Mesendoderm (in vitro differentiated cells): ENCODE measurements around the gene GALNT6.

Experiments used
- DNase-seq: peaks from one replicate; pipeline ENCODE4 v3.0.0; 2013
- H2AK5ac ChIP-seq: 2 replicates; pipeline ENCODE4 v1.6.1; 2013; ENCODE audit warnings: low read length, inconsistent platforms
- H2BK120ac ChIP-seq: 2 replicates; pipeline ENCODE4 v1.6.1; 2013; ENCODE audit warnings: low read depth, mild to moderate bottlenecking, low read length, moderate library complexity, mixed read lengths
- H2BK15ac ChIP-seq: replicated peaks from 2 replicates; pipeline ENCODE4 v1.6.1; 2013; ENCODE audit warnings: low read depth, mild to moderate bottlenecking, moderate library complexity
- H2BK5ac ChIP-seq: 2 replicates; pipeline ENCODE4 v1.6.1; 2013; ENCODE audit warnings: low read length, inconsistent platforms
- H3K18ac ChIP-seq: 2 replicates; pipeline ENCODE4 v1.6.1; 2013; ENCODE audit warnings: mild to moderate bottlenecking, low read length, mixed read lengths
- H3K23ac ChIP-seq: one replicate; pipeline ENCODE4 v1.6.1; 2013; ENCODE audit warnings: low read length
- H3K27ac ChIP-seq: 2 replicates; pipeline ENCODE4 v1.5.1; 2013; ENCODE audit warnings: low read depth, mild to moderate bottlenecking, inconsistent platforms, low read length, moderate library complexity
- H3K27me3 ChIP-seq: 2 replicates; pipeline ENCODE4 v1.6.1; 2013; ENCODE audit warnings: low read length, control low read depth, mild to moderate bottlenecking, inconsistent platforms; ENCODE audit not compliant: insufficient read depth, poor library complexity
- H3K36me3 ChIP-seq: 2 replicates; pipeline ENCODE4 v1.6.1; 2013; ENCODE audit warnings: low read length, inconsistent platforms; ENCODE audit not compliant: control insufficient read depth, insufficient read depth
- H3K4ac ChIP-seq: one replicate; pipeline ENCODE4 v1.6.1; 2013; ENCODE audit warnings: low read depth, mild to moderate bottlenecking, low read length, moderate library complexity
- H3K4me1 ChIP-seq: 2 replicates; pipeline ENCODE4 v1.6.1; 2013; ENCODE audit warnings: low read depth, low read length, inconsistent platforms; ENCODE audit not compliant: control insufficient read depth
- H3K4me2 ChIP-seq: 2 replicates; pipeline ENCODE4 v1.6.1; 2013; ENCODE audit warnings: low read length
- H3K4me3 ChIP-seq: 2 replicates; pipeline ENCODE4 v1.5.1; 2013; ENCODE audit warnings: mild to moderate bottlenecking, low read length
- H3K56ac ChIP-seq: one replicate; pipeline ENCODE4 v1.6.1; 2013; ENCODE audit warnings: low read length
- H3K79me1 ChIP-seq: 2 replicates; pipeline ENCODE4 v1.6.1; 2013; ENCODE audit warnings: low read length, inconsistent platforms
- H3K79me2 ChIP-seq: 2 replicates; pipeline ENCODE4 v1.6.1; 2013; ENCODE audit warnings: mild to moderate bottlenecking, low read length; ENCODE audit not compliant: control insufficient read depth, insufficient read depth
- H3K9ac ChIP-seq: 2 replicates; pipeline ENCODE4 v1.6.1; 2013; ENCODE audit warnings: low read length, inconsistent platforms
- H4K5ac ChIP-seq: one replicate; pipeline ENCODE4 v1.6.1; 2013; ENCODE audit warnings: low read length
- H4K8ac ChIP-seq: one replicate; pipeline ENCODE4 v1.6.1; 2013; ENCODE audit warnings: low read depth, mild to moderate bottlenecking, control low read depth, low read length, moderate library complexity
- WGBS: extraction: QIAGEN DNeasy Blood & Tissue Kit; methylation state at CpG from one replicate; pipeline ENCODE4 v1.1.7; 2013; ENCODE audit warnings: low lambda C conversion rate, missing lambda C conversion rate; ENCODE audit not compliant: insufficient coverage; ENCODE audit errors: extremely low coverage; 5-methylcytosine and 5-hydroxymethylcytosine counted together

GALNT6 gene

DNA sequence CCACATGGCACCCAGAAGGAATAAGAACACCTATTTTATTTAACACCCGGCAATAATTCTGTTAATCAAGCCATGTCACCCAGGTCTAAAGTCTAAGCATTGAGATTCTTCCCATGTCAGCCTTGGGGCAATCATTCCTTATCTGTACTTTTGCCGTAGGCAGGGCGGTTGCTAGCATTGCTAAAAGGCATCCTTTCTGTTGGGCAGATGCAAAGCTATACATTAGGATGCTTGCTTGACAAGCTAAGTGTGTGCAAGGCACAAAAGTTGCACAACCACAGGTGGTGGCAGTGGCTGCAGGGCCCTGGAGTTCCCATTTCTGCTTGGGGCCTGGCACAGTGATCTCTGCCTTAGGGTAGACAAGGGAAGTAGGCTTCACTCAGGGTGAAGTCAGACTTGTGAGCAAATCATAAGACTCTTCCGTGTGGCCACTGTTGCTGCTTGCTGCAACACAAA, 12.5 kb upstream of the GALNT6 start:
- no peak overlapping the region for H4K5ac ChIP-seq
- H3K79me2 ChIP-seq, result no peaks in the 10 kb centered on the region
- no peak overlapping the region for H3K23ac ChIP-seq

DNA sequence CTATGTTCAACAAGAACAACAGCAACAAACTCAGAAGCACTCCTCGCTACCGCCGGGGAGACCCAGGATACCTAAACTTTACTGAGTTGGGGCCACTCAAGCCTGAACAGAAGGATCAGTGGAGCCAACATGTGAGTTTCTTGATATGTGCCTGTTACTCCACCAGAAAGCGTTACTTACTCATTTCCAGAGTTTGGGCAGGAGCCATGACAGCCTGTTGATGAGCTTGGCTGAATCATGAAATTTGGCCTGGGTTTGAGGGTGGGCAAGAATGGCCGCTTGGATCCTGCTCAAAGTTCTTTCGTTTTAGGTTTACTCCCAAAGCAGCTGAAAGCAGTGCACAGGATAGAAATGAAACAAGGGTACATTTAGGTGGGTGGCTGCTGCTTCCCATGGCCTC, 12.0 kb upstream of the GALNT6 start:
- H3K4ac ChIP-seq, result no peak overlapping the region
- no peak overlapping the region for H2BK120ac ChIP-seq
- WGBS, result no CpG with 5 or more reads among the region's 6 CpGs
- no peak overlapping the region for H3K18ac ChIP-seq
- H3K27ac ChIP-seq, result no peak overlapping the region
- H2BK5ac ChIP-seq, result no peak overlapping the region
- H4K8ac ChIP-seq, result no peak overlapping the region
- no peaks in the 10 kb centered on the region for H3K36me3 ChIP-seq
- H3K27me3 ChIP-seq, result no peaks in the 10 kb centered on the region
- no peak overlapping the region for H2BK15ac ChIP-seq
- DNase-seq, result no peak
- no peak overlapping the region for H4K5ac ChIP-seq
- no peak overlapping the region for H3K23ac ChIP-seq
- H3K9ac ChIP-seq, result no peak overlapping the region
- H3K79me2 ChIP-seq, result no peaks in the 10 kb centered on the region
- no peaks in the 10 kb centered on the region for H3K4me1 ChIP-seq
- no peak overlapping the region for H3K4me2 ChIP-seq
- no peak overlapping the region for H2AK5ac ChIP-seq
- no peak overlapping the region for H3K4me3 ChIP-seq
- H3K56ac ChIP-seq, result no peak overlapping the region
- no peaks in the 10 kb centered on the region for H3K79me1 ChIP-seq

More for the DNA sequence above, 12.5 kb upstream of the GALNT6 start:
- no peak for DNase-seq
- H3K27ac ChIP-seq, result no peak overlapping the region
- H3K79me1 ChIP-seq, result no peaks in the 10 kb centered on the region
- no peak overlapping the region for H3K4ac ChIP-seq
- H3K56ac ChIP-seq, result no peak overlapping the region
- H2AK5ac ChIP-seq, result no peak overlapping the region
- no CpG with 5 or more reads among the region's 4 CpGs for WGBS
- H3K36me3 ChIP-seq, result no peaks in the 10 kb centered on the region
- H3K27me3 ChIP-seq, result no peaks in the 10 kb centered on the region
- no peak overlapping the region for H2BK120ac ChIP-seq
- no peak overlapping the region for H3K9ac ChIP-seq
- H4K8ac ChIP-seq, result no peak overlapping the region
- no peak overlapping the region for H2BK5ac ChIP-seq
- H2BK15ac ChIP-seq, result no peak overlapping the region
- H3K4me2 ChIP-seq, result no peak overlapping the region
- H3K18ac ChIP-seq, result no peak overlapping the region
- no peaks in the 10 kb centered on the region for H3K4me1 ChIP-seq
- no peak overlapping the region for H3K4me3 ChIP-seq

DNA sequence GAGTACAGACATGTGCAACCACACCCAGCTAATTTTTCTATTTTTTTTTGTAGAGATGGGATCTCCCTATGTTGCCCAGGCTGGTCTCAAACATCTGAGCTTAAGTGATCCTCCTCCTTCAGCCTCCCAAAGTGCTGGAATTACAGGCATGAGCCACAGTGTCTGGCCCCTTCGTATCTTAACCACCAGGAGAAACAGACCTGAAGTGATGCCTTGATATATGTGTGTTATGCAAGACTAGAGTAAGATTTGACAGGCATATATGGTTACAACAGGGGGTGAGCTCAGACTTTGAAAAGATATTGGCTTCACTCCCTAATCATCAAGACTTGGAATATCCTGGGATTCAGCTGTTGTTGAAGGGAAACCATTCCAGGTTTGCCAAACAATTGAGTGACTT, 10.7 kb upstream of the GALNT6 start:
- H4K8ac ChIP-seq, result no peak overlapping the region
- no peak overlapping the region for H4K5ac ChIP-seq
- no peaks in the 10 kb centered on the region for H3K79me2 ChIP-seq
- H3K18ac ChIP-seq, result no peak overlapping the region
- no peak overlapping the region for H3K4ac ChIP-seq
- no peaks in the 10 kb centered on the region for H3K36me3 ChIP-seq
- no peak for DNase-seq
- H2AK5ac ChIP-seq, result no peak overlapping the region
- no peak overlapping the region for H2BK5ac ChIP-seq
- H3K4me2 ChIP-seq, result no peak overlapping the region
- H3K79me1 ChIP-seq, result no peaks in the 10 kb centered on the region
- no peak overlapping the region for H2BK120ac ChIP-seq
- H3K27me3 ChIP-seq, result no peaks in the 10 kb centered on the region
- WGBS, result no CpG with 5 or more reads among the region's 1 CpG
- no peak overlapping the region for H3K23ac ChIP-seq
- no peak overlapping the region for H3K9ac ChIP-seq
- no peak overlapping the region for H3K56ac ChIP-seq
- H3K27ac ChIP-seq, result no peak overlapping the region
- no peaks in the 10 kb centered on the region for H3K4me1 ChIP-seq
- H2BK15ac ChIP-seq, result no peak overlapping the region
- H3K4me3 ChIP-seq, result no peak overlapping the region

DNA sequence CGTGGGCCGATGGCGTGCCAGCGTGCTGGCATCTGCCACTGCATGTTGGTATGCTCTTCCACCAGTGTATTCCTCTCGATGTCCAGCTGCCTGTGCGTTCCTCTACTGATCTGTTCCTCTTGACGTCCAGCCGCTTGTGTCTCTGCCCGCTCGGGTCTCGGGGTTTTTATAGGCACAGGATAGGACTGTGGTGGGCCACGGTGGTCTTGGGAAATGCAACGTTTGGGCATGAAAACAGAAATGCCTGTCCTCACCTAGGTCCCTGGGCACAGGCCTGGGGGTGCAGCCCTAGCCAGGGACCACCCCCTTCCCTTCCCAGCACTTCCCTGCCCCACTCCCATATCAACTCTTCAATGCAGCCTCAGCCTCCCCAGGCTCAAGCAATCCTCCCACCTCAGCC, 10.3 kb upstream of the GALNT6 start:
- Histone ChIP-seq H2BK5ac (no peak overlapping the region), H2BK120ac (no peak overlapping the region), H3K18ac (no peak overlapping the region), H3K36me3 (no peaks in the 10 kb centered on the region), H3K4me3 (no peak overlapping the region), H3K4me2 (no peak overlapping the region), H3K27ac (no peak overlapping the region), H4K5ac (no peak overlapping the region), H4K8ac (no peak overlapping the region), H3K4me1 (no peaks in the 10 kb centered on the region), H3K9ac (no peak overlapping the region), H2BK15ac (no peak overlapping the region), H3K4ac (no peak overlapping the region), H3K79me1 (no peaks in the 10 kb centered on the region), H3K79me2 (no peaks in the 10 kb centered on the region), H3K56ac (no peak overlapping the region), H3K27me3 (no peaks in the 10 kb centered on the region), H3K23ac (no peak overlapping the region), H2AK5ac (no peak overlapping the region)
- WGBS, result no CpG with 5 or more reads among the region's 13 CpGs
- DNase-seq, result no peak

DNA sequence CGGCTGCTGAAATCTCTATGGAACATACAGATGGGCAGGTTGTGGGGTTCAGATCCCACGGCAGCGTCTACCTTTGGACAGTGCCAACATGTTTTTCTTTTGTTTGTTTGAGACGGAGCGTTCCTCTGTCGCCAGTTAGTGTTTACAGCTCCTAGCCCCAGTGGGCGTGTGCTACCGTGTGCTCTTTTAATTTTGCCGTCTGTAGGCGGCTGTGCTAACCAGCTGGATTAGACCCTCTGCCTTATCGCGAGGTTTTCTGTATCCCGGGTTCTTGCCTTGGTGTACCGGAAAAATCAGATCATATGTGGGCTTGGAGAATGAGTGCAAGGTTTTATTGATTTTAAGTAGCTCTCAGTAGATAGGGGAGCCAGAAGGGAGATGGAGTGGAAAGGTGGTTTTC, 9.8 kb upstream of the GALNT6 start:
- Histone ChIP-seq H3K79me2 (no peaks in the 10 kb centered on the region), H3K79me1 (no peaks in the 10 kb centered on the region), H4K5ac (no peak overlapping the region), H3K4me3 (no peak overlapping the region), H3K23ac (no peak overlapping the region), H2BK120ac (no peak overlapping the region), H2AK5ac (no peak overlapping the region), H3K27me3 (no peaks in the 10 kb centered on the region), H2BK5ac (no peak overlapping the region), H3K27ac (no peak overlapping the region), H3K4ac (no peak overlapping the region), H2BK15ac (no peak overlapping the region), H3K4me2 (no peak overlapping the region), H3K4me1 (peaks cover 2% of the 10 kb centered on the region), H3K18ac (no peak overlapping the region), H4K8ac (no peak overlapping the region), H3K56ac (no peak overlapping the region), H3K36me3 (no peaks in the 10 kb centered on the region), H3K9ac (no peak overlapping the region)
- no CpG with 5 or more reads among the region's 14 CpGs for WGBS
- DNase-seq, result no peak

DNA sequence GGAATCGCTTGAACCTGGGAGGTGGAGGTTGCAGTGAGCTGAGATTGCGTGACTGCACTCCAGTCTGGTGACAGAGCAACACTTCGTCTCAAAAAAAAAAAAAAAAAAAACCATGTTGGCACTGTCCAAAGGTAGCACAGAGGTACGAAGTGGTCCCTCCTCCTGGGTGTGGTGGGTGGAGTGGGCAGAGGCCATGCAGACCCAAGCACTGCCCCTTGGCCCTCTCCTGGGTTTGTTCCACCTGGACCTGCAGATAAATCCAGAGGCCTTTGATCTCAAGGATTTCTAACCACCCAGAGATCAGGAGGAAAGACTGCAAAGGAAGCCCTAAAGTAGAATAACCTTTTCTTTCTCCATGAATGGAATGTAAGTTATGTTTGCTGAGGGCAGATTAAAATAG, 8.7 kb upstream of the GALNT6 start:
- no CpG with 5 or more reads among the region's 4 CpGs for WGBS
- H3K4me2 ChIP-seq, result no peak overlapping the region
- H2BK5ac ChIP-seq, result no peak overlapping the region
- H3K79me2 ChIP-seq, result no peaks in the 10 kb centered on the region
- H3K4me1 ChIP-seq, result peaks cover 7% of the 10 kb centered on the region
- no peak overlapping the region for H3K4me3 ChIP-seq
- H3K9ac ChIP-seq, result no peak overlapping the region
- H3K79me1 ChIP-seq, result no peaks in the 10 kb centered on the region
- no peak overlapping the region for H3K18ac ChIP-seq
- no peak overlapping the region for H4K8ac ChIP-seq
- H3K27ac ChIP-seq, result no peak overlapping the region
- H2BK15ac ChIP-seq, result no peak overlapping the region
- H4K5ac ChIP-seq, result no peak overlapping the region
- no peak overlapping the region for H3K23ac ChIP-seq
- no peaks in the 10 kb centered on the region for H3K36me3 ChIP-seq
- no peaks in the 10 kb centered on the region for H3K27me3 ChIP-seq
- no peak overlapping the region for H2BK120ac ChIP-seq
- no peak for DNase-seq
- no peak overlapping the region for H3K56ac ChIP-seq
- no peak overlapping the region for H3K4ac ChIP-seq
- H2AK5ac ChIP-seq, result no peak overlapping the region
